Karpas-422 (cell line): ENCODE measurements around the gene SPTB. TPM values are rescaled to one million over a fixed set of nuclear protein-coding genes. Genes with fewer than 3 reads are reported as not detected.

ENCODE experiments used
- DNase-seq: peaks from one replicate; pipeline ENCODE4 v3.0.0-alpha.2; 2015
- H2AFZ ChIP-seq: fragments of 200-600 bp; sonication (generic); 2 replicates; pipeline ENCODE4 v1.6.1; 2014; ENCODE audit warnings: antibody characterized with exemption, low read length, mixed read lengths
- H3K27ac ChIP-seq: fragments of 200-600 bp; sonication (generic); 2 replicates; pipeline ENCODE4 v1.5.1; 2014; ENCODE audit warnings: mild to moderate bottlenecking, low read length, moderate library complexity
- H3K27me3 ChIP-seq: fragments of 200-600 bp; sonication (generic); 2 replicates; pipeline ENCODE4 v1.6.1; 2014; ENCODE audit warnings: low read length, mixed read lengths
- H3K36me3 ChIP-seq: fragments of 200-600 bp; sonication (generic); 2 replicates; pipeline ENCODE4 v1.6.1; 2014; ENCODE audit warnings: low read length, mixed read lengths; ENCODE audit not compliant: insufficient read depth
- H3K4me1 ChIP-seq: fragments of 200-600 bp; sonication (generic); 2 replicates; pipeline ENCODE4 v1.6.1; 2014; ENCODE audit warnings: mild to moderate bottlenecking, low read length, mixed read lengths
- H3K4me2 ChIP-seq: fragments of 200-600 bp; sonication (generic); 2 replicates; pipeline ENCODE4 v1.6.1; 2014; ENCODE audit warnings: low read length, low read depth, mild to moderate bottlenecking; ENCODE audit not compliant: poor library complexity, severe bottlenecking
- H3K4me3 ChIP-seq: fragments of 200-600 bp; sonication (generic); 2 replicates; pipeline ENCODE4 v1.5.1; 2014; ENCODE audit warnings: mild to moderate bottlenecking, antibody characterized with exemption, low read length, mixed read lengths
- H3K79me2 ChIP-seq: fragments of 200-600 bp; sonication (generic); 2 replicates; pipeline ENCODE4 v1.6.1; 2014; ENCODE audit warnings: mild to moderate bottlenecking, low read length, mixed read lengths
- H3K9ac ChIP-seq: fragments of 200-600 bp; sonication (generic); 2 replicates; pipeline ENCODE4 v1.6.0; 2014; ENCODE audit warnings: low read length
- H3K9me2 ChIP-seq: fragments of 200-600 bp; sonication (generic), shearing (Covaris generic); replicated peaks from 2 replicates; pipeline ENCODE4 v1.6.0; 2014; ENCODE audit warnings: mild to moderate bottlenecking, low read length, moderate library complexity; ENCODE audit not compliant: insufficient read depth
- H3K9me3 ChIP-seq: fragments of 300-700, 200-600 bp; sonication (generic); 2 replicates; pipeline ENCODE4 v1.6.1; 2014; ENCODE audit warnings: low read length, mixed read lengths
- H4K20me1 ChIP-seq: fragments of 200-600 bp; sonication (generic); 2 replicates; pipeline ENCODE4 v1.6.1; 2014; ENCODE audit warnings: mild to moderate bottlenecking, antibody characterized with exemption, low read length, low read depth; ENCODE audit not compliant: insufficient read depth
- total RNA-seq: library from RNA; depleted of rRNA; stranded (reverse); fragments of >200 nt; shearing (Covaris generic); gene quantifications from 2 replicates; pipeline ENCODE4 v1.2.3, GENCODE V29; 2014; ENCODE audit warnings: low replicate concordance

Gene SPTB
- total RNA-seq, 1 experiment from 2014 or later, result not detected

GRCh38 chr14:64762044-64763034 lies 117.4 kb downstream of the SPTB start:
- no peaks in the 10 kb centered on the region for H3K36me3 ChIP-seq
- peak overlapping the region; percentile 2 for H3K4me2 ChIP-seq
- no peaks in the 10 kb centered on the region for H3K79me2 ChIP-seq
- no peaks in the 10 kb centered on the region; the same call in 1 of the 2 replicates for H3K27me3 ChIP-seq
- peak; percentile 67 for DNase-seq
- no peak overlapping the region for H3K9ac ChIP-seq
- H3K9me2 ChIP-seq, result no peaks in the 10 kb centered on the region
- no peak overlapping the region for H3K4me3 ChIP-seq
- no peaks in the 10 kb centered on the region for H3K9me3 ChIP-seq
- no peaks in the 10 kb centered on the region; the same call in 1 of the 2 replicates for H4K20me1 ChIP-seq
- no peak overlapping the region for H2AFZ ChIP-seq
- H3K4me1 ChIP-seq, result peaks cover 29% of the 10 kb centered on the region
- no peak overlapping the region for H3K27ac ChIP-seq

GRCh38 chr14:64761441-64762043 lies 118.2 kb downstream of the SPTB start:
- Histone ChIP-seq H3K36me3 (no peaks in the 10 kb centered on the region), H3K9me2 (no peaks in the 10 kb centered on the region), H3K4me2 (no peak overlapping the region), H3K9me3 (no peaks in the 10 kb centered on the region), H3K79me2 (no peaks in the 10 kb centered on the region), H2AFZ (no peak overlapping the region), H3K27ac (no peak overlapping the region), H3K4me1 (peaks cover 29% of the 10 kb centered on the region), H3K27me3 (no peaks in the 10 kb centered on the region; the same call in 1 of the 2 replicates), H4K20me1 (no peaks in the 10 kb centered on the region; the same call in 1 of the 2 replicates), H3K4me3 (no peak overlapping the region), H3K9ac (no peak overlapping the region)
- DNase-seq, result peak; percentile 51

GRCh38 chr14:64760916-64761315 lies 118.8 kb downstream of the SPTB start:
- H3K27me3 ChIP-seq, result no peaks in the 10 kb centered on the region; the same call in 1 of the 2 replicates
- no peaks in the 10 kb centered on the region for H3K9me3 ChIP-seq
- H3K9ac ChIP-seq, result no peak overlapping the region
- H3K79me2 ChIP-seq, result no peaks in the 10 kb centered on the region
- no peak overlapping the region for H3K27ac ChIP-seq
- no peaks in the 10 kb centered on the region for H3K36me3 ChIP-seq
- no peak for DNase-seq
- H3K4me2 ChIP-seq, result no peak overlapping the region
- H3K4me1 ChIP-seq, result peaks cover 29% of the 10 kb centered on the region
- no peaks in the 10 kb centered on the region; the same call in 1 of the 2 replicates for H4K20me1 ChIP-seq
- H2AFZ ChIP-seq, result no peak overlapping the region
- H3K4me3 ChIP-seq, result no peak overlapping the region
- no peaks in the 10 kb centered on the region for H3K9me2 ChIP-seq

- Histone ChIP-seq H3K4me2 (no peak overlapping the region), H3K27me3 (no peaks in the 10 kb centered on the region; the same call in 1 of the 2 replicates), H3K4me3 (no peak overlapping the region), H3K27ac (no peak overlapping the region), H3K36me3 (no peaks in the 10 kb centered on the region), H2AFZ (no peak overlapping the region), H3K79me2 (no peaks in the 10 kb centered on the region), H3K9me2 (no peaks in the 10 kb centered on the region), H3K9me3 (no peaks in the 10 kb centered on the region), H3K9ac (no peak overlapping the region), H4K20me1 (no peaks in the 10 kb centered on the region; the same call in 1 of the 2 replicates), H3K4me1 (peaks cover 29% of the 10 kb centered on the region)
- peak; percentile 83 for DNase-seq
Measured at GRCh38 chr14:64760146-64760755, 119.5 kb downstream of the SPTB start.

GRCh38 chr14:64759555-64759938 lies 120.2 kb downstream of the SPTB start:
- Histone ChIP-seq H3K27me3 (no peaks in the 10 kb centered on the region; the same call in 1 of the 2 replicates), H4K20me1 (no peaks in the 10 kb centered on the region; the same call in 1 of the 2 replicates), H3K9me2 (no peaks in the 10 kb centered on the region), H2AFZ (no peak overlapping the region), H3K4me3 (no peak overlapping the region), H3K36me3 (no peaks in the 10 kb centered on the region), H3K9ac (no peak overlapping the region), H3K4me1 (peaks cover 27% of the 10 kb centered on the region), H3K79me2 (no peaks in the 10 kb centered on the region), H3K4me2 (no peak overlapping the region), H3K9me3 (no peaks in the 10 kb centered on the region), H3K27ac (no peak overlapping the region)
- no peak for DNase-seq

- no peaks in the 10 kb centered on the region; the same call in 1 of the 2 replicates for H3K27me3 ChIP-seq
- no peaks in the 10 kb centered on the region for H3K79me2 ChIP-seq
- H4K20me1 ChIP-seq, result no peaks in the 10 kb centered on the region; the same call in 1 of the 2 replicates
- H3K36me3 ChIP-seq, result no peaks in the 10 kb centered on the region
- no peak overlapping the region for H3K27ac ChIP-seq
- peaks cover 23% of the 10 kb centered on the region for H3K4me1 ChIP-seq
- no peak for DNase-seq
- H3K4me3 ChIP-seq, result no peak overlapping the region
- no peak overlapping the region for H2AFZ ChIP-seq
- H3K9me2 ChIP-seq, result no peaks in the 10 kb centered on the region
- H3K9ac ChIP-seq, result no peak overlapping the region
- no peaks in the 10 kb centered on the region for H3K9me3 ChIP-seq
- no peak overlapping the region for H3K4me2 ChIP-seq
Measured at GRCh38 chr14:64758691-64759554, 120.8 kb downstream of the SPTB start.

GRCh38 chr14:64758025-64758521 lies 121.6 kb downstream of the SPTB start:
- Histone ChIP-seq H3K4me3 (no peak overlapping the region), H4K20me1 (no peaks in the 10 kb centered on the region; the same call in 1 of the 2 replicates), H2AFZ (no peak overlapping the region), H3K79me2 (no peaks in the 10 kb centered on the region), H3K27me3 (no peaks in the 10 kb centered on the region; the same call in 1 of the 2 replicates), H3K9me2 (no peaks in the 10 kb centered on the region), H3K4me2 (no peak overlapping the region), H3K9me3 (no peaks in the 10 kb centered on the region), H3K27ac (no peak overlapping the region), H3K36me3 (no peaks in the 10 kb centered on the region), H3K9ac (no peak overlapping the region), H3K4me1 (peaks cover 14% of the 10 kb centered on the region)
- DNase-seq, result no peak
